HepG2 (cell line): ENCODE results near the gene CYP27B1. TPM values are rescaled to one million over a fixed set of nuclear protein-coding genes. Genes with fewer than 3 reads are reported as not detected.
A peak's percentile ranks its signal among the peaks of the same experiment; 100 is the strongest.

Source experiments
- AKAP8 ChIP-seq: sonication (generic); formaldehyde crosslinking; IDR thresholded peaks from 2 replicates; pipeline ENCODE4 v1.5.1; 2020; ENCODE audit warnings: mild to moderate bottlenecking, missing genetic modification reagents
- FIP1L1 ChIP-seq: fragments of 200-400 bp; formaldehyde crosslinking; IDR thresholded peaks from 2 replicates; pipeline ENCODE4 v1.6.1; 2018; ENCODE audit warnings: low read depth, mild to moderate bottlenecking, low read length, moderate library complexity, borderline replicate concordance; ENCODE audit not compliant: insufficient read depth
- FOXO1 ChIP-seq: sonication (generic); formaldehyde crosslinking; IDR thresholded peaks from 2 replicates; pipeline ENCODE4 v1.4.0; 2020; ENCODE audit warnings: missing genetic modification reagents
- HNRNPLL ChIP-seq: fragments of 200-400 bp; formaldehyde crosslinking; IDR thresholded peaks from 2 replicates; pipeline ENCODE4 v1.6.1; 2017; ENCODE audit warnings: mild to moderate bottlenecking, low read depth, low read length; ENCODE audit not compliant: poor library complexity, severe bottlenecking
- KLF12 ChIP-seq: sonication (generic); formaldehyde crosslinking; IDR thresholded peaks from 2 replicates; pipeline ENCODE4 v1.4.0; 2020; ENCODE audit warnings: missing genetic modification reagents, borderline replicate concordance
- MXI1 ChIP-seq: IDR thresholded peaks from 3 replicates; pipeline ENCODE4 v1.6.1; 2012; ENCODE audit warnings: low read depth, low read length, inconsistent platforms, borderline replicate concordance
- NFYB ChIP-seq: sonication (generic); formaldehyde crosslinking; IDR thresholded peaks from 2 replicates; pipeline ENCODE4 v1.4.0; 2020; ENCODE audit warnings: missing genetic modification reagents
- NR2F2 ChIP-seq: IDR thresholded peaks from 2 replicates; pipeline ENCODE4 v1.6.1; 2012; ENCODE audit warnings: low read depth, inconsistent platforms, borderline replicate concordance
- PHF20 ChIP-seq: sonication (generic); formaldehyde crosslinking; IDR thresholded peaks from 2 replicates; pipeline ENCODE4 v1.5.0; 2020; ENCODE audit warnings: mild to moderate bottlenecking, missing genetic modification reagents
- RAD21 ChIP-seq: fragments of 450-650 bp; formaldehyde crosslinking; IDR thresholded peaks from 2 replicates; pipeline ENCODE4 v1.5.0; 2020; ENCODE audit warnings: mild to moderate bottlenecking
- RARG ChIP-seq: sonication (generic); formaldehyde crosslinking; IDR thresholded peaks from 2 replicates; pipeline ENCODE4 v1.4.0; 2020; ENCODE audit warnings: low read depth, mild to moderate bottlenecking, missing genetic modification reagents
- SAP130 ChIP-seq: IDR thresholded peaks from 2 replicates; pipeline ENCODE4 v1.6.1; 2016; ENCODE audit warnings: low read depth
- SMC3 ChIP-seq: IDR thresholded peaks from 2 replicates; pipeline ENCODE4 v1.6.1; 2011; ENCODE audit warnings: low read length, improper control_type of control experiment
- SNRNP70 ChIP-seq: fragments of 200-400 bp; formaldehyde crosslinking; IDR thresholded peaks from 2 replicates; pipeline ENCODE4 v1.6.1; 2017; ENCODE audit warnings: mild to moderate bottlenecking, low read depth, low read length, moderate library complexity
- TAF1 ChIP-seq: sonication (generic); formaldehyde crosslinking; IDR thresholded peaks from 2 replicates; pipeline ENCODE4 v1.4.0; 2020; ENCODE audit warnings: missing genetic modification reagents
- ZNF619 ChIP-seq: sonication (generic); formaldehyde crosslinking; IDR thresholded peaks from 2 replicates; pipeline ENCODE4 v1.4.0; 2020; ENCODE audit warnings: mild to moderate bottlenecking, missing genetic modification reagents
- ZNF709 ChIP-seq: sonication (generic); formaldehyde crosslinking; IDR thresholded peaks from 2 replicates; pipeline ENCODE4 v1.5.0; 2020; ENCODE audit warnings: mild to moderate bottlenecking, missing genetic modification reagents
- polyA plus RNA-seq, 8 experiments: library from polyadenylated mRNA; depleted of rRNA in 3 of 8; stranded (reverse) in 7 of 8; unstranded in 1 of 8; fragments of >200 nt; fragmentation: Illumina TruSeq in 4 of 8; extraction: Trizol in 4 of 8; gene quantifications; 2 replicates each; pipeline versions ENCODE4 v1.2.1 to v1.2.3, GENCODE V29; 2011 to 2016; ENCODE audit warnings: low read depth in 4 of 8, missing spikeins in 1 of 8, mixed read lengths in 1 of 8; ENCODE audit not compliant: insufficient read depth in 1 of 8
- total RNA-seq, 5 experiments: library from RNA; depleted of rRNA; stranded (reverse); fragments of >200 nt; fragmentation: Illumina TruSeq; extraction: Trizol; gene quantifications; 2 replicates each; pipeline ENCODE4 v1.2.3, GENCODE V29; 2016; ENCODE audit warnings: low read depth in 1 of 5
- TF ChIP-seq, protein P1 (sequence below): fragments of 450-650 bp; IDR thresholded peaks from 2 replicates; pipeline ENCODE4 v1.6.1; 2016
- TF ChIP-seq, protein P2 (sequence below): sonication (generic); formaldehyde crosslinking; IDR thresholded peaks from 2 replicates; pipeline ENCODE4 v1.5.0; 2020; ENCODE audit warnings: mild to moderate bottlenecking, missing genetic modification reagents
- TF ChIP-seq, protein P3 (sequence below): sonication (generic); formaldehyde crosslinking; IDR thresholded peaks from 2 replicates; pipeline ENCODE4 v1.4.0; 2020; ENCODE audit warnings: mild to moderate bottlenecking, missing genetic modification reagents
- TF ChIP-seq, protein P4 (sequence below): sonication (generic); formaldehyde crosslinking; IDR thresholded peaks from 2 replicates; pipeline ENCODE4 v1.5.1; 2020; ENCODE audit warnings: mild to moderate bottlenecking, missing genetic modification reagents, moderate library complexity
- TF ChIP-seq, protein P5 (sequence below): IDR thresholded peaks from 2 replicates; pipeline ENCODE4 v1.6.1; 2016; ENCODE audit warnings: low read depth

Gene CYP27B1
- total and polyA plus RNA-seq, 2 of the 13 experiments (the other 11 are each of a cell fraction or from before 2014, with no cell fraction given): 2.3 to 3.0 TPM

DNA sequence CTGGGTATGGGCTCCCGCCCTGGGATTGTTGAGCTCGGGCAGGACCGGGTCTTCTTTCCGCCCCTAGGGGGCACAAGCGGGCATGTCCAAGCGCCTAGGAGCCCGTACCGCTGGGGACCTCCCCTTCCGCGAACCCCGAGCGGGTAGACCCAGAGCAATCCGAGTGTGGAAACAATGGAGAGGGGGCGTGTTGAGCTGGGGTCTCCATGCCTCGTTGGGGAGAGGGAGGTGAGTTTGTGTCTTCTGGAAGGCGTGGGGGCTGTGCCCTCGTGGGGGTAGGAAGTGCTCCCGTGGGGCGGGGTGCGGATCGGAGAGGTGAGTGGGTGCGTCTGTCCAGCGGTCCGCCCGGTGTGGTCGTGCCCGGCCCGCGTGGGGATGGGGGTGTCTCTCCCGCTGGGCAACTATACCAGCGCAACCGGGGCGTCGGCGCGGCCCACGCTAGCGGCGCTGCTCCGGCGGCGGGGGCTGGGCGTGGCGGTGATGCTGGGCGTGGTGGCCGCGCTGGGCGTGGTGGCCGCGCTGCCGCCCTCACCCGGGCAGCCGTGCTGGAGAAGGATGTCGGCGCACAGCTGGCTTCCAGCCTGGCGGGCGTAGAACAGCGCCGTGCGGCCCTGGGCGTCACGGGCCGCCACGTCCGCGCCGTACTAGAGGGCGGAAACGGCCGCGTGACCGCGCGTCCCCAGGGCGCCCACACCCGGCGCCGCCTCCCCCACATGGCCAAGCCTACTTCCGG lies 40.6 kb downstream of the CYP27B1 start (continued):
- 0 out of 2 replicates have a peak, but pooled peaks have one; percentile 29 for TF ChIP-seq PHF20 (CRISPR knock-in tag)
- TF ChIP-seq, protein P1, sequence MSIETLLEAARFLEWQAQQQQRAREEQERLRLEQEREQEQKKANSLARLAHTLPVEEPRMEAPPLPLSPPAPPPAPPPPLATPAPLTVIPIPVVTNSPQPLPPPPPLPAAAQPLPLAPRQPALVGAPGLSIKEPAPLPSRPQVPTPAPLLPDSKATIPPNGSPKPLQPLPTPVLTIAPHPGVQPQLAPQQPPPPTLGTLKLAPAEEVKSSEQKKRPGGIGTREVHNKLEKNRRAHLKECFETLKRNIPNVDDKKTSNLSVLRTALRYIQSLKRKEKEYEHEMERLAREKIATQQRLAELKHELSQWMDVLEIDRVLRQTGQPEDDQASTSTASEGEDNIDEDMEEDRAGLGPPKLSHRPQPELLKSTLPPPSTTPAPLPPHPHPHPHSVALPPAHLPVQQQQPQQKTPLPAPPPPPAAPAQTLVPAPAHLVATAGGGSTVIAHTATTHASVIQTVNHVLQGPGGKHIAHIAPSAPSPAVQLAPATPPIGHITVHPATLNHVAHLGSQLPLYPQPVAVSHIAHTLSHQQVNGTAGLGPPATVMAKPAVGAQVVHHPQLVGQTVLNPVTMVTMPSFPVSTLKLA: no peak
- peak; percentile 97 for TF ChIP-seq HNRNPLL
- TF ChIP-seq, protein P2, sequence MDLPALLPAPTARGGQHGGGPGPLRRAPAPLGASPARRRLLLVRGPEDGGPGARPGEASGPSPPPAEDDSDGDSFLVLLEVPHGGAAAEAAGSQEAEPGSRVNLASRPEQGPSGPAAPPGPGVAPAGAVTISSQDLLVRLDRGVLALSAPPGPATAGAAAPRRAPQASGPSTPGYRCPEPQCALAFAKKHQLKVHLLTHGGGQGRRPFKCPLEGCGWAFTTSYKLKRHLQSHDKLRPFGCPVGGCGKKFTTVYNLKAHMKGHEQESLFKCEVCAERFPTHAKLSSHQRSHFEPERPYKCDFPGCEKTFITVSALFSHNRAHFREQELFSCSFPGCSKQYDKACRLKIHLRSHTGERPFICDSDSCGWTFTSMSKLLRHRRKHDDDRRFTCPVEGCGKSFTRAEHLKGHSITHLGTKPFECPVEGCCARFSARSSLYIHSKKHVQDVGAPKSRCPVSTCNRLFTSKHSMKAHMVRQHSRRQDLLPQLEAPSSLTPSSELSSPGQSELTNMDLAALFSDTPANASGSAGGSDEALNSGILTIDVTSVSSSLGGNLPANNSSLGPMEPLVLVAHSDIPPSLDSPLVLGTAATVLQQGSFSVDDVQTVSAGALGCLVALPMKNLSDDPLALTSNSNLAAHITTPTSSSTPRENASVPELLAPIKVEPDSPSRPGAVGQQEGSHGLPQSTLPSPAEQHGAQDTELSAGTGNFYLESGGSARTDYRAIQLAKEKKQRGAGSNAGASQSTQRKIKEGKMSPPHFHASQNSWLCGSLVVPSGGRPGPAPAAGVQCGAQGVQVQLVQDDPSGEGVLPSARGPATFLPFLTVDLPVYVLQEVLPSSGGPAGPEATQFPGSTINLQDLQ (CRISPR knock-in tag): no peak
- TF ChIP-seq KLF12 (CRISPR knock-in tag): peak; percentile 79; the same call in 1 of the 2 replicates
- TF ChIP-seq, protein P3, sequence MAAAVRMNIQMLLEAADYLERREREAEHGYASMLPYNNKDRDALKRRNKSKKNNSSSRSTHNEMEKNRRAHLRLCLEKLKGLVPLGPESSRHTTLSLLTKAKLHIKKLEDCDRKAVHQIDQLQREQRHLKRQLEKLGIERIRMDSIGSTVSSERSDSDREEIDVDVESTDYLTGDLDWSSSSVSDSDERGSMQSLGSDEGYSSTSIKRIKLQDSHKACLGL: 0 out of 2 replicates have a peak, but pooled peaks have one; percentile 48
- TF ChIP-seq RAD21 (CRISPR knock-in tag): peak; percentile 67
- peak; percentile 32; the same call in 2 of the 3 replicates for TF ChIP-seq MXI1
- TF ChIP-seq FIP1L1: no peak
- TF ChIP-seq RARG (CRISPR knock-in tag): no peak
- 0 out of 2 replicates have a peak, but pooled peaks have one; percentile 20 for TF ChIP-seq SMC3
- TF ChIP-seq SNRNP70: no peak
- no peak for TF ChIP-seq NFYB
- no peak for TF ChIP-seq NR2F2
- TF ChIP-seq, protein P4, sequence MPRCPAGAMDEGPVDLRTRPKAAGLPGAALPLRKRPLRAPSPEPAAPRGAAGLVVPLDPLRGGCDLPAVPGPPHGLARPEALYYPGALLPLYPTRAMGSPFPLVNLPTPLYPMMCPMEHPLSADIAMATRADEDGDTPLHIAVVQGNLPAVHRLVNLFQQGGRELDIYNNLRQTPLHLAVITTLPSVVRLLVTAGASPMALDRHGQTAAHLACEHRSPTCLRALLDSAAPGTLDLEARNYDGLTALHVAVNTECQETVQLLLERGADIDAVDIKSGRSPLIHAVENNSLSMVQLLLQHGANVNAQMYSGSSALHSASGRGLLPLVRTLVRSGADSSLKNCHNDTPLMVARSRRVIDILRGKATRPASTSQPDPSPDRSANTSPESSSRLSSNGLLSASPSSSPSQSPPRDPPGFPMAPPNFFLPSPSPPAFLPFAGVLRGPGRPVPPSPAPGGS (CRISPR knock-in tag): 0 out of 2 replicates have a peak, but pooled peaks have one; percentile 18
- TF ChIP-seq FOXO1 (CRISPR knock-in tag): 0 out of 2 replicates have a peak, but pooled peaks have one; percentile 32
- 0 out of 2 replicates have a peak, but pooled peaks have one; percentile 23 for TF ChIP-seq ZNF709 (CRISPR knock-in tag)
- TF ChIP-seq SAP130 (CRISPR knock-in tag): peak; percentile 55
- peak; percentile 38; the same call in 1 of the 2 replicates for TF ChIP-seq AKAP8 (CRISPR knock-in tag)
- TF ChIP-seq, protein P5, sequence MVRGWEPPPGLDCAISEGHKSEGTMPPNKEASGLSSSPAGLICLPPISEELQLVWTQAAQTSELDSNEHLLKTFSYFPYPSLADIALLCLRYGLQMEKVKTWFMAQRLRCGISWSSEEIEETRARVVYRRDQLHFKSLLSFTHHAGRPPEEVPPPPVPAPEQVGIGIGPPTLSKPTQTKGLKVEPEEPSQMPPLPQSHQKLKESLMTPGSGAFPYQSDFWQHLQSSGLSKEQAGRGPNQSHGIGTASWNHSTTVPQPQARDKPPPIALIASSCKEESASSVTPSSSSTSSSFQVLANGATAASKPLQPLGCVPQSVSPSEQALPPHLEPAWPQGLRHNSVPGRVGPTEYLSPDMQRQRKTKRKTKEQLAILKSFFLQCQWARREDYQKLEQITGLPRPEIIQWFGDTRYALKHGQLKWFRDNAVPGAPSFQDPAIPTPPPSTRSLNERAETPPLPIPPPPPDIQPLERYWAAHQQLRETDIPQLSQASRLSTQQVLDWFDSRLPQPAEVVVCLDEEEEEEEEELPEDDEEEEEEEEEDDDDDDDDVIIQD: 0 out of 2 replicates have a peak, but pooled peaks have one; percentile 34
- TF ChIP-seq ZNF619 (CRISPR knock-in tag): 0 out of 2 replicates have a peak, but pooled peaks have one; percentile 71
- TF ChIP-seq TAF1 (CRISPR knock-in tag): 0 out of 2 replicates have a peak, but pooled peaks have one; percentile 13
